ENCODE data around the gene PRR14.

DNA sequence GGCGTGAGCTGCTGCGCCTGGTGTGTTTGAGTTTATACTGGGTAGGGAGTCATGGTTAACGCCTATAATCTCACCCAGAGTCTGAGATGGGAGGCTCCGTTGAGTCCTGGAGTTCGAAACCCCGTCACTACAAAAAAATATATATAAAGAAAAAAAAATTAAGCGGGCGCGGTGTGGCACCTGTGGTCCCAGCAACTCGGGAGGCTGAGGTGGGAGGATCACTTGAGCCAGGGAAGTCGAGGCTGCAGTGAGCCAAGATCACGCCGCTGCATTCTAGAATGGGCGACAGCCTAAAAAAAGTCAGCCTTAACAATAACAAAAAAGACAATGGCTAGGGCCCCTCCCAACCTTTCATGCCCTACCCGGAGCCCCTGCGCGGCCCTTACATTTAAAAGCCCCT, 17.2 kb upstream of the PRR14 start:
- TF ChIP-seq, protein P1, sequence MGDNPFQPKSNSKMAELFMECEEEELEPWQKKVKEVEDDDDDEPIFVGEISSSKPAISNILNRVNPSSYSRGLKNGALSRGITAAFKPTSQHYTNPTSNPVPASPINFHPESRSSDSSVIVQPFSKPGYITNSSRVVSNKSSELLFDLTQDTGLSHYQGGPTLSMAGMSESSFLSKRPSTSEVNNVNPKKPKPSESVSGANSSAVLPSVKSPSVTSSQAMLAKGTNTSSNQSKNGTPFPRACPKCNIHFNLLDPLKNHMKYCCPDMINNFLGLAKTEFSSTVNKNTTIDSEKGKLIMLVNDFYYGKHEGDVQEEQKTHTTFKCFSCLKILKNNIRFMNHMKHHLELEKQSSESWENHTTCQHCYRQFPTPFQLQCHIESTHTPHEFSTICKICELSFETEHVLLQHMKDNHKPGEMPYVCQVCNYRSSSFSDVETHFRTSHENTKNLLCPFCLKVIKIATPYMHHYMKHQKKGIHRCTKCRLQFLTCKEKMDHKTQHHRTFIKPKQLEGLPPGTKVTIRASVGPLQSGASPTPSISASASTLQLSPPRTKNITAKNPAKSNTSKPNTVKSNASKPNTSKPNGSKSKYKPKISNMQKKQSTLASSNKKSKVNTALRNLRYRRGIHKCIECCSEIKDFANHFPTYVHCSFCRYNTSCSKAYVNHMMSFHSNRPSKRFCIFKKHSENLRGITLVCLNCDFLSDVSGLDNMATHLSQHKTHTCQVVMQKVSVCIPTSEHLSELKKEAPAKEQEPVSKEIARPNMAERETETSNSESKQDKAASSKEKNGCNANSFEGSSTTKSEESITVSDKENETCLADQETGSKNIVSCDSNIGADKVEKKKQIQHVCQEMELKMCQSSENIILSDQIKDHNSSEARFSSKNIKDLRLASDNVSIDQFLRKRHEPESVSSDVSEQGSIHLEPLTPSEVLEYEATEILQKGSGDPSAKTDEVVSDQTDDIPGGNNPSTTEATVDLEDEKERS (tag by site-specific recombination; IDR thresholded peaks at IDR 0.05): no peak
- TF ChIP-seq ZNF239 (tag by site-specific recombination; IDR thresholded peaks at IDR 0.05) (no peak), ELK4 (IDR thresholded peaks at IDR 0.05; ENCODE audit: borderline replicate concordance, low read depth, low read length) (no peak), CTCF (tag by site-specific recombination; IDR thresholded peaks at IDR 0.05) (no peak), ZBTB1 (tag by site-specific recombination; IDR thresholded peaks at IDR 0.05) (no peak), SALL2 (tag by site-specific recombination; IDR thresholded peaks at IDR 0.05; ENCODE audit: borderline replicate concordance) (no peak), TRIM28 (IDR thresholded peaks at IDR 0.05; ENCODE audit: borderline replicate concordance, low read length) (no peak), REST (tag by site-specific recombination; IDR thresholded peaks at IDR 0.05) (no peak), ZNF132 (tag by site-specific recombination; IDR thresholded peaks at IDR 0.05; ENCODE audit: borderline replicate concordance) (no peak), ZFP41 (tag by site-specific recombination; IDR thresholded peaks at IDR 0.05; ENCODE audit: borderline replicate concordance) (no peak), ZNF302 (tag by site-specific recombination; IDR thresholded peaks at IDR 0.05; ENCODE audit: low read depth) (no peak), ZNF510 (tag by site-specific recombination; IDR thresholded peaks at IDR 0.05; ENCODE audit: insufficient replicate concordance) (no peak), ZNF274 (IDR thresholded peaks at IDR 0.05; ENCODE audit: low read length) (no peak), ZNF274 (tag by site-specific recombination; IDR thresholded peaks at IDR 0.05; ENCODE audit: borderline replicate concordance) (no peak)
- TF ChIP-seq, protein P2, sequence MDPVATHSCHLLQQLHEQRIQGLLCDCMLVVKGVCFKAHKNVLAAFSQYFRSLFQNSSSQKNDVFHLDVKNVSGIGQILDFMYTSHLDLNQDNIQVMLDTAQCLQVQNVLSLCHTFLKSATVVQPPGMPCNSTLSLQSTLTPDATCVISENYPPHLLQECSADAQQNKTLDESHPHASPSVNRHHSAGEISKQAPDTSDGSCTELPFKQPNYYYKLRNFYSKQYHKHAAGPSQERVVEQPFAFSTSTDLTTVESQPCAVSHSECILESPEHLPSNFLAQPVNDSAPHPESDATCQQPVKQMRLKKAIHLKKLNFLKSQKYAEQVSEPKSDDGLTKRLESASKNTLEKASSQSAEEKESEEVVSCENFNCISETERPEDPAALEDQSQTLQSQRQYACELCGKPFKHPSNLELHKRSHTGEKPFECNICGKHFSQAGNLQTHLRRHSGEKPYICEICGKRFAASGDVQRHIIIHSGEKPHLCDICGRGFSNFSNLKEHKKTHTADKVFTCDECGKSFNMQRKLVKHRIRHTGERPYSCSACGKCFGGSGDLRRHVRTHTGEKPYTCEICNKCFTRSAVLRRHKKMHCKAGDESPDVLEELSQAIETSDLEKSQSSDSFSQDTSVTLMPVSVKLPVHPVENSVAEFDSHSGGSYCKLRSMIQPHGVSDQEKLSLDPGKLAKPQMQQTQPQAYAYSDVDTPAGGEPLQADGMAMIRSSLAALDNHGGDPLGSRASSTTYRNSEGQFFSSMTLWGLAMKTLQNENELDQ (tag by site-specific recombination; IDR thresholded peaks at IDR 0.05; ENCODE audit: low read depth): no peak
